Cortex of kidney (tissue), 1 donor: ENCODE results near the gene NQO2.
"Not testable (repeated sequence)": the region's sequence is repeated elsewhere in the genome, so short reads cannot be mapped to it uniquely, and the experiment has no call there.

ENCODE experiments used
- DNase-seq: peaks from one replicate; lab custom pipeline; 2025; lab: John Stamatoyannopoulos, UW

NQO2 gene

GRCh38 chr6:3013901-3014674 lies 14.4 kb downstream of the NQO2 start:
- DNase-seq: no peak

- DNase-seq: no peak
These were observed 15.0 kb downstream of the NQO2 start for GRCh38 chr6:3014675-3015066.

GRCh38 chr6:3015144-3015543 lies 15.4 kb downstream of the NQO2 start:
- no peak for DNase-seq

- no peak for DNase-seq
These were observed 17.0 kb downstream of the NQO2 start for GRCh38 chr6:3016473-3017280.

- DNase-seq: no peak
These were observed 17.6 kb downstream of the NQO2 start for GRCh38 chr6:3017304-3017703.

GRCh38 chr6:3019065-3019464 lies 19.4 kb downstream of the NQO2 start:
- no peak for DNase-seq

GRCh38 chr6:3019749-3020320 lies 20.1 kb downstream of the NQO2 start:
- no peak for DNase-seq

GRCh38 chr6:3020976-3021598 lies 21.4 kb downstream of the NQO2 start:
- not testable (repeated sequence) for DNase-seq

- DNase-seq: no peak
These were observed 23.3 kb downstream of the NQO2 start for GRCh38 chr6:3022765-3023662.

GRCh38 chr6:3023663-3024483 lies 24.2 kb downstream of the NQO2 start:
- no peak for DNase-seq

GRCh38 chr6:3026791-3027626 lies 27.3 kb downstream of the NQO2 start:
- no peak for DNase-seq

GRCh38 chr6:3028156-3028555 lies 28.5 kb downstream of the NQO2 start:
- DNase-seq: not testable (repeated sequence)

GRCh38 chr6:3031857-3032640 lies 32.4 kb downstream of the NQO2 start:
- DNase-seq: no peak

- no peak for DNase-seq
These were observed 33.3 kb downstream of the NQO2 start for GRCh38 chr6:3032986-3033385.

GRCh38 chr6:3033652-3034051 lies 34.0 kb downstream of the NQO2 start:
- DNase-seq: no peak

- DNase-seq: no peak
These were observed 35.7 kb downstream of the NQO2 start for GRCh38 chr6:3035397-3035796.

- DNase-seq: no peak
These were observed 37.4 kb downstream of the NQO2 start for GRCh38 chr6:3036861-3037637.
